Stimulated activated naive CD4-positive, alpha-beta T cell treated with Interleukin-2 at 50 U/mL for 16 hours (primary cell): ENCODE results near the gene DDX24.
A peak's percentile ranks its signal among the peaks of the same experiment; 100 is the strongest.

ENCODE experiments used
- DNase-seq: peaks from one replicate; lab custom pipeline; 2025; lab: John Stamatoyannopoulos, UW

DDX24 gene

GRCh38 chr14:94046696-94047250 lies 34.2 kb downstream of the DDX24 start:
- no peak for DNase-seq

- DNase-seq: no peak
These were observed 35.2 kb downstream of the DDX24 start for GRCh38 chr14:94045563-94046345.

GRCh38 chr14:94045101-94045500 lies 35.9 kb downstream of the DDX24 start:
- no peak for DNase-seq

- DNase-seq: no peak
These were observed 36.4 kb downstream of the DDX24 start for GRCh38 chr14:94044476-94045091.

- no peak for DNase-seq
These were observed 37.1 kb downstream of the DDX24 start for GRCh38 chr14:94043756-94044475.

GRCh38 chr14:94043111-94043755 lies 37.8 kb downstream of the DDX24 start:
- no peak for DNase-seq

- DNase-seq: no peak
These were observed 38.4 kb downstream of the DDX24 start for GRCh38 chr14:94042433-94043091.

GRCh38 chr14:94041551-94042346 lies 39.3 kb downstream of the DDX24 start:
- DNase-seq: no peak

GRCh38 chr14:94040796-94041195 lies 40.2 kb downstream of the DDX24 start:
- no peak for DNase-seq

- no peak for DNase-seq
These were observed 40.8 kb downstream of the DDX24 start for GRCh38 chr14:94040247-94040646.

GRCh38 chr14:94038921-94039629 lies 41.9 kb downstream of the DDX24 start:
- DNase-seq: no peak

GRCh38 chr14:94038510-94038909 lies 42.5 kb downstream of the DDX24 start:
- no peak for DNase-seq

- DNase-seq: no peak
These were observed 43.0 kb downstream of the DDX24 start for GRCh38 chr14:94037954-94038353.

GRCh38 chr14:94036313-94037167 lies 44.5 kb downstream of the DDX24 start:
- peak; percentile 69 for DNase-seq

- no peak for DNase-seq
These were observed 46.1 kb downstream of the DDX24 start for GRCh38 chr14:94034886-94035285.

GRCh38 chr14:94031883-94032279 lies 49.1 kb downstream of the DDX24 start:
- DNase-seq: no peak

GRCh38 chr14:94031161-94031882 lies 49.7 kb downstream of the DDX24 start:
- no peak for DNase-seq

- no peak for DNase-seq
These were observed 50.4 kb downstream of the DDX24 start for GRCh38 chr14:94030571-94030970.
